ENCODE measurements around the gene NFIA. TPM values are rescaled to one million over a fixed set of nuclear protein-coding genes. Genes with fewer than 3 reads are reported as not detected.

The NFIA gene
- total and polyA plus RNA-seq, 2 of the 13 experiments (the other 11 are each of a cell fraction or from before 2014, with no cell fraction given): 14.7 to 28.5 TPM

DNA sequence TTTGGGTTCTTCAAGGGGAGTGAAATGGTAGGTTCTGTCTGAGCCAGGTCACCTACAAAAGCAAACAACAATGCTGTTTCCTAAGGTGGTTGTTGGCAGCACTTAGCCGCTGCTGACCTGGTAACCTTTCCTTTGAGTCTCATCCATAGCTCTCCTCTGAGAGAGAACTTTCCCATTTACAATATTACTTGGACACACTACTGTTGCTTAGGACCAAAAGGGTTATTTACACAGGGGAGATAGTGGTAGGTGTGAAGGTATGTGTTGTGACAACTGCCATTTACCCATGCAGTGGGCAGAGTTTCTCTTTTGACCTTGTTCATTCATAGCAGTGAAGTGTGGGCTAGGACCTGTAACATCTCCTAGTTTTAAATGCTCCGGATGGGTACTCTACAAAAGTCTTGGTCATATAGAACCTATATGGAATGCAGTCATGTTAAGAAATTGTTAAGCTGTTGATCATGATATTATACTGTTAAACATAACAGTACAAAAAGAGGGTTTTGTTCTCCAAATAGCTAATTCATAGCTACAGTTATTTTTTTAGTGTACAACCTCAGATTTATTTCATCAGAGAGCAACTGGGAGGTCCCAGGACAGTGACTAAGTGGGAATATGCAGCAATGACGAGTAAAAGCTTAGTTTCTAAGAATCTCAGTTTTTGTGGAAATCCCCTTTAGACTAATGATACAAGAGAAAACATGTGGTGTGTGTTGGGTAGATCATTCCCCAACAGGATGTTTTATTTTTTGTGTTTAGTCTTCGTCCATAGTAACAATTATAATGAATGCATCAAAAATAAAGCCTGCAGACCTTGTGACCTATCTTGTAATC is 219.7 kb downstream of the NFIA start (continued):
- TF ChIP-seq ZNF280B (CRISPR knock-in tag; IDR thresholded peaks at IDR 0.05; ENCODE audit: borderline replicate concordance) (no peak), ZNF672 (CRISPR knock-in tag; IDR thresholded peaks at IDR 0.05) (no peak), CBFB (CRISPR knock-in tag; IDR thresholded peaks at IDR 0.05) (no peak), TEAD2 (CRISPR knock-in tag; IDR thresholded peaks at IDR 0.05) (no peak), RNF2 (conservative IDR thresholded peaks at IDR 0.05; ENCODE audit: low read depth) (no peak), MBD4 (IDR thresholded peaks at IDR 0.05; ENCODE audit: borderline replicate concordance, low read length) (no peak), ZNF451 (CRISPR knock-in tag; IDR thresholded peaks at IDR 0.05) (no peak), MAFG (CRISPR knock-in tag; IDR thresholded peaks at IDR 0.05) (no peak), ZNF737 (CRISPR knock-in tag; IDR thresholded peaks at IDR 0.05; ENCODE audit: borderline replicate concordance) (no peak), PBX3 (CRISPR knock-in tag; IDR thresholded peaks at IDR 0.05; ENCODE audit: borderline replicate concordance) (no peak), NR2F6 (IDR thresholded peaks at IDR 0.05) (peak; percentile 61), NR2F6 (CRISPR knock-in tag; IDR thresholded peaks at IDR 0.05) (peak; percentile 58; the same call in 1 of the 2 replicates), SRSF4 (IDR thresholded peaks at IDR 0.05; ENCODE audit: low read depth, low read length, poor library complexity, severe bottlenecking) (no peak), ZNF512 (CRISPR knock-in tag; IDR thresholded peaks at IDR 0.05) (no peak)
- TF ChIP-seq, protein P1, sequence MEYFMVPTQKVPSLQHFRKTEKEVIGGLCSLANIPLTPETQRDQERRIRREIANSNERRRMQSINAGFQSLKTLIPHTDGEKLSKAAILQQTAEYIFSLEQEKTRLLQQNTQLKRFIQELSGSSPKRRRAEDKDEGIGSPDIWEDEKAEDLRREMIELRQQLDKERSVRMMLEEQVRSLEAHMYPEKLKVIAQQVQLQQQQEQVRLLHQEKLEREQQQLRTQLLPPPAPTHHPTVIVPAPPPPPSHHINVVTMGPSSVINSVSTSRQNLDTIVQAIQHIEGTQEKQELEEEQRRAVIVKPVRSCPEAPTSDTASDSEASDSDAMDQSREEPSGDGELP (IDR thresholded peaks at IDR 0.05; ENCODE audit: borderline replicate concordance, low read depth): no peak
- TF ChIP-seq, protein P2, sequence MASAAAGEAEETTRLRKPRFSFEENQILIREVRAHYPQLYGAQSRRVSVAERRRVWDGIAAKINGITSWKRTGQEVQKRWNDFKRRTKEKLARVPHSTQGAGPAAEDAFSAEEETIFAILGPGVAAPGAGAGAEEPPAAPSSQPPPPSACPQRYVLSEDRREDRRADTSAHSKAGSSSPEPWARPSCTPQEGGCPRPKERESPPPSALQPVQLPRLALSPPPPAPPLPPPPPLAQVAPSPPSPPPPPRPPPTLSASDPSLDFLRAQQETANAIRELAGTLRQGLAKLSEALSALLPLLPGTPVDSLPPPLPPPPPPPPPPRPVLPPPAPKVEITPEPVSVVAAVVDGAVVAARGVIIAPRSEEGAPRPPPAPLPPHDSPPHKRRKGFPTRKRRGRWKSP (CRISPR knock-in tag; IDR thresholded peaks at IDR 0.05): no peak
- TF ChIP-seq, protein P3, sequence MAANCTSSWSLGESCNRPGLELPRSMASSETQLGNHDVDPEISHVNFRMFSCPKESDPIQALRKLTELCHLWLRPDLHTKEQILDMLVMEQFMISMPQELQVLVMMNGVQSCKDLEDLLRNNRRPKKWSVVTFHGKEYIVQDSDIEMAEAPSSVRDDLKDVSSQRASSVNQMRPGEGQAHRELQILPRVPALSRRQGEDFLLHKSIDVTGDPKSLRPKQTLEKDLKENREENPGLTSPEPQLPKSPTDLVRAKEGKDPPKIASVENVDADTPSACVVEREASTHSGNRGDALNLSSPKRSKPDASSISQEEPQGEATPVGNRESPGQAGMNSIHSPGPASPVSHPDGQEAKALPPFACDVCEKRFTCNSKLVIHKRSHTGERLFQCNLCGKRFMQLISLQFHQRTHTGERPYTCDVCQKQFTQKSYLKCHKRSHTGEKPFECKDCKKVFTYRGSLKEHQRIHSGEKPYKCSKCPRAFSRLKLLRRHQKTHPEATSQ (CRISPR knock-in tag; IDR thresholded peaks at IDR 0.05; ENCODE audit: borderline replicate concordance): no peak
- TF ChIP-seq, protein P4, sequence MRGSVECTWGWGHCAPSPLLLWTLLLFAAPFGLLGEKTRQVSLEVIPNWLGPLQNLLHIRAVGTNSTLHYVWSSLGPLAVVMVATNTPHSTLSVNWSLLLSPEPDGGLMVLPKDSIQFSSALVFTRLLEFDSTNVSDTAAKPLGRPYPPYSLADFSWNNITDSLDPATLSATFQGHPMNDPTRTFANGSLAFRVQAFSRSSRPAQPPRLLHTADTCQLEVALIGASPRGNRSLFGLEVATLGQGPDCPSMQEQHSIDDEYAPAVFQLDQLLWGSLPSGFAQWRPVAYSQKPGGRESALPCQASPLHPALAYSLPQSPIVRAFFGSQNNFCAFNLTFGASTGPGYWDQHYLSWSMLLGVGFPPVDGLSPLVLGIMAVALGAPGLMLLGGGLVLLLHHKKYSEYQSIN (CRISPR knock-in tag; IDR thresholded peaks at IDR 0.05; ENCODE audit: borderline replicate concordance): no peak
